Epithelial cell of esophagus (primary cell): ENCODE results near the gene GDF9.

Experiments used
- DNase-seq: peaks from one replicate; pipeline ENCODE4 v3.0.0; 2010; ENCODE audit warnings: low read depth
- H3K4me3 ChIP-seq: 2 replicates; pipeline ENCODE4 v1.5.1; 2011; ENCODE audit warnings: mild to moderate bottlenecking, low read length, control low read depth
- TF ChIP-seq, protein P1 (sequence below): IDR thresholded peaks from 2 replicates; pipeline ENCODE4 v1.5.1; 2011; ENCODE audit warnings: low read depth, mild to moderate bottlenecking, low read length, control low read depth, inconsistent platforms; ENCODE audit not compliant: insufficient read depth; ENCODE audit errors: missing control alignments

Gene GDF9

DNA sequence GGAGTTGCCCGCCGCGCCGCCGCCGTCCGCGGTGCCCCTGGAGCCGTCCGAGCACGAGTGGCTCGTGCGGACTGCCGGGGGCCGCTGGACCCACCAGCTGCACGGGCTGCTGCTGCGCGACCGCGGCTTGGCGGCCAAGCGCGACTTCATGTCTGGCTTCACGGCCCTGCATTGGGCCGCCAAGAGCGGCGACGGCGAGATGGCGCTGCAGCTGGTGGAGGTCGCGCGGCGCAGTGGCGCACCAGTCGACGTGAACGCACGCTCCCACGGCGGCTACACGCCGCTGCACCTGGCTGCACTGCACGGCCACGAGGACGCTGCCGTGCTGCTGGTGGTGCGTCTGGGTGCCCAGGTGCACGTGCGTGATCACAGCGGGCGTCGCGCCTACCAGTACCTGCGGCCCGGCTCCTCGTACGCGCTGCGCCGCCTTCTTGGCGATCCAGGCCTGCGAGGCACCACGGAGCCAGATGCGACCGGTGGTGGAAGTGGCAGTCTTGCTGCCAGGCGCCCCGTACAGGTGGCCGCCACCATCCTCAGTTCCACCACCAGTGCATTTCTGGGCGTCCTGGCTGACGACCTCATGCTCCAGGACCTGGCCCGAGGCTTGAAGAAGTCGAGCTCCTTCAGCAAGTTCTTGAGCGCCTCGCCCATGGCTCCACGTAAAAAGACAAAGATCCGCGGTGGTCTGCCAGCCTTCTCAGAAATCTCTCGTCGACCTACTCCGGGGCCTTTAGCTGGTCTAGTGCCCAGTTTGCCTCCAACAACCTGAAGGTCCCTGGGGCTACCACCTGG lies 51.6 kb downstream of the GDF9 start:
- H3K4me3 ChIP-seq: no peak overlapping the region
- DNase-seq: no peak
- TF ChIP-seq, protein P1, sequence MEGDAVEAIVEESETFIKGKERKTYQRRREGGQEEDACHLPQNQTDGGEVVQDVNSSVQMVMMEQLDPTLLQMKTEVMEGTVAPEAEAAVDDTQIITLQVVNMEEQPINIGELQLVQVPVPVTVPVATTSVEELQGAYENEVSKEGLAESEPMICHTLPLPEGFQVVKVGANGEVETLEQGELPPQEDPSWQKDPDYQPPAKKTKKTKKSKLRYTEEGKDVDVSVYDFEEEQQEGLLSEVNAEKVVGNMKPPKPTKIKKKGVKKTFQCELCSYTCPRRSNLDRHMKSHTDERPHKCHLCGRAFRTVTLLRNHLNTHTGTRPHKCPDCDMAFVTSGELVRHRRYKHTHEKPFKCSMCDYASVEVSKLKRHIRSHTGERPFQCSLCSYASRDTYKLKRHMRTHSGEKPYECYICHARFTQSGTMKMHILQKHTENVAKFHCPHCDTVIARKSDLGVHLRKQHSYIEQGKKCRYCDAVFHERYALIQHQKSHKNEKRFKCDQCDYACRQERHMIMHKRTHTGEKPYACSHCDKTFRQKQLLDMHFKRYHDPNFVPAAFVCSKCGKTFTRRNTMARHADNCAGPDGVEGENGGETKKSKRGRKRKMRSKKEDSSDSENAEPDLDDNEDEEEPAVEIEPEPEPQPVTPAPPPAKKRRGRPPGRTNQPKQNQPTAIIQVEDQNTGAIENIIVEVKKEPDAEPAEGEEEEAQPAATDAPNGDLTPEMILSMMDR: no peak

DNA sequence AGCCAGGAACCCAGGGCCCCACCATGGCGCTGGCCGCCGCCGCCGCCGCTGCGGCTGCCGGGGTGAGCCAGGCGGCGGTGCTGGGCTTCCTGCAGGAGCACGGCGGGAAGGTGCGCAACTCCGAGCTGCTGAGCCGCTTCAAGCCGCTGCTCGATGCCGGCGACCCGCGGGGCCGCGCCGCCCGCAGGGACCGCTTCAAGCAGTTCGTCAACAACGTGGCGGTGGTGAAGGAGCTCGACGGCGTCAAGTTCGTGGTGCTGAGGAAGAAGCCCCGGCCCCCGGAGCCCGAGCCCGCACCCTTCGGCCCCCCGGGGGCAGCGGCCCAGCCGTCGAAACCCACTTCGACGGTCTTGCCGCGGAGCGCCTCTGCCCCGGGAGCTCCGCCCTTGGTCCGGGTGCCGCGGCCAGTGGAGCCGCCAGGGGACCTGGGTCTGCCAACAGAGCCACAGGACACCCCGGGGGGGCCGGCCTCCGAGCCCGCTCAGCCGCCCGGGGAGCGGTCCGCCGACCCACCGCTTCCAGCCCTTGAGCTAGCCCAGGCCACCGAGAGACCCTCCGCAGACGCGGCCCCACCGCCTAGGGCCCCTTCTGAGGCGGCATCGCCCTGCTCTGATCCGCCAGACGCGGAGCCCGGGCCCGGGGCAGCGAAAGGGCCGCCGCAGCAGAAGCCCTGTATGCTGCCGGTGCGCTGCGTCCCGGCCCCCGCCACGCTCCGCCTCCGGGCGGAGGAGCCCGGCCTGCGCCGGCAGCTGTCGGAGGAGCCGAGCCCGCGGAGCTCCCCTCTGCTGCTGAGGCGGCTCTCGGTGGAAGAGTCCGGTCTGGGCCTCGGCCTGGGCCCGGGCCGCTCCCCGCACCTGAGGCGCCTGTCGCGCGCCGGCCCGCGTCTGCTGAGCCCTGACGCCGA lies 52.4 kb downstream of the GDF9 start:
- peak; percentile 47 for DNase-seq
- no peak overlapping the region for H3K4me3 ChIP-seq
- TF ChIP-seq, protein P1: no peak

DNA sequence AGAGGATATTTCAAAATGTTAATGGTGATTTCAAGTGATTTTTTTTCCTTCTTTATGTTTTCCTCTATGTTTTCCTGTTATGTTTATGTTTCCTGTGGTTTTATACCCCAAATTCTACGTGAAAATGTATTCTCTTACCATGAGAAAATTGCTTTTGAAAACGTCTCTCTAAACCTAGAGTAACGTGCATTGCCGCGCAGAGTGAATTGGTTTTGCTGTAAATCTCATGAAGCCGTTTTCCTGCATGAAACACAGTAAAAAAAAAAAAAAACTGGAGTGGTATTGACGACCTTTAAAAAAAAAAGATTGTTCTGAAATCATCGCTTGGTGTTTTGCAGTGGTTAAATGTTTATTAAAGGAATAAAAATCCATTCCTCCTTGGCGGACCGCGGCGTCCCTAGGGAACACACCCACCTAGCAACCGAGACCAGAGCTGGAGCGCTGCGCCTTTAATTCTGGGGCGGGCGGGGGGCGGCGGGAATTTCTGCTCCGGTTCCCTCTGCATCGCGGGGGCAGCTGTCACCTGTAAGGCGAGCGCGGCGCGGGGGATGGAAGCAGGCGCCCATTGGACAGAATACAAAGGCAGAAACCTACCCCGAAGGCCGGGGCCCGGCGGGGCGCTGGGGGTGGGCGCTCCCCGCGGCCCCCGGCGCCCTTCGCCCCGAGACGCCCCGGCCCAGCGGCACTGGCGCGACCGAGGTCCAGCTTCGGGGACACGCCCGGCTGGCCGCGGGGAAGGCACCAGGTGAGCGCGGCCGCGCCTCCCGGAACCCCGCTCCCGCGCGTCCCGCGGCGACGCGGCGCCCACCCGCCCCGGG lies 53.3 kb downstream of the GDF9 start, which contains the start of gene SOWAHA:
SOWAHA (plus strand) TSS at position 522 of the 818 bp plus-strand sequence. CDS start 320 bp downstream, outside the sequence.
- TF ChIP-seq, protein P1: no peak
- peak within 1 kb of the TSS; percentile 11 for H3K4me3 ChIP-seq
- no peak for DNase-seq

DNA sequence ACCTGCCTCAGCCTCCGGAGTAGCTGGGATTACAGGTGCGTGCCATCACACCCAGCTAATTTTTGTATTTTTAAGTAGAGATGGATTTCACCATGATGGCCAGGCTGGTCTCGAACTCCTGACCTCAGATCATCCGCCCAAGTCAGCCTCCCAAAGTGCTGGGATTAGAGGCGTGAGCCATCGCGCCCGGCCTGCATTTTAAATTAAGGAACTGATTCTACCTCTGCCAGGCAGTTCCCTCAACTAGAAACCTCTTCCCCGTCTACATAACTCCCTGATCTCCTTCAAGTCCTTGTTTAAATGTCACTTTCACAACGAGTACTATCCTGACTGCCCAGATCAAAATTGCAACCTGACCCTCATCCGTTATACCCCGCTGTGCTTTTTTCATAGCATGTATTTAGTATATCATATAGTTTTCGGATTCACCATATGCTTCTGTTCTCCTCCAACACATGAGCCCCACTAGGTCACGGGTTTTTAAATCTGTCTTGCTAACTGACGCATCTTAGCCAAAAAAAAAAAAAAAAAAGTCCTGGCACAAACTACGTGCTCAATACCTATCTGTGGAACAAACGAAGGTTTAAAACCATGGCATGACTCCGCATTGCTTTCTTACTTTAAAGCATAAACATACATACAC lies 54.0 kb downstream of the GDF9 start:
- no peak overlapping the region for H3K4me3 ChIP-seq
- TF ChIP-seq, protein P1: no peak
- DNase-seq: no peak
